ENCODE data around the gene MRPL58. TPM values are rescaled to one million over a fixed set of nuclear protein-coding genes. Genes with fewer than 3 reads are reported as not detected.

MRPL58 gene
- total and polyA plus RNA-seq, 2 of the 8 experiments (the other 6 are each of a cell fraction or from before 2014, with no cell fraction given): 43.6 to 49.1 TPM

- no peaks in the 10 kb centered on the region for H3K36me3 ChIP-seq (ENCODE audit: control insufficient read depth in 2 of 4, insufficient read depth in 4 of 4, low read length in 3 of 4)
Observed at GRCh38 chr17:74978240-74978639, 34.2 kb upstream of the MRPL58 start.

More at GRCh38 chr17:74978240-74978639, 34.2 kb upstream of the MRPL58 start:
- no peak overlapping the region for H3K9ac ChIP-seq (replicated peaks in 1 of 4; ENCODE audit: extremely low read depth in 1 of 4, low read depth in 3 of 4, low read length in 3 of 4)
- no peaks in the 10 kb centered on the region for H3K9me3 ChIP-seq (ENCODE audit: insufficient read depth in 2 of 2, low read depth in 1 of 2, low read length in 1 of 2)
- no peaks in the 10 kb centered on the region; the same call in 1 of the 2 replicates for H3K79me1 ChIP-seq (ENCODE audit: low read depth, low read length)
- no peak overlapping the region for H3K4me3 ChIP-seq (ENCODE audit: extremely low read depth in 1 of 4, insufficient read depth in 2 of 4, low read depth in 3 of 4, low read length in 4 of 4)
- TF ChIP-seq SP1 (IDR thresholded peaks at IDR 0.05; ENCODE audit: low read depth, low read length) (no peak), RAD21 (IDR thresholded peaks at IDR 0.05 in 1 of 2, conservative IDR thresholded peaks at IDR 0.05 in 1 of 2; ENCODE audit: low read depth in 2 of 2, low read length in 2 of 2) (no peak), TAF1 (IDR thresholded peaks at IDR 0.05; ENCODE audit: low read depth, low read length) (no peak), RFX5 (IDR thresholded peaks at IDR 0.05; ENCODE audit: borderline replicate concordance, low read depth, low read length) (no peak), EP300 (IDR thresholded peaks at IDR 0.05; ENCODE audit: borderline replicate concordance in 1 of 2, low read depth in 2 of 2, low read length in 2 of 2) (no peak), USF2 (IDR thresholded peaks at IDR 0.05; ENCODE audit: low read length) (no peak), KDM5A (IDR thresholded peaks at IDR 0.05; ENCODE audit: low read length) (no peak), CREB1 (IDR thresholded peaks at IDR 0.05) (no peak), RXRA (IDR thresholded peaks at IDR 0.05; ENCODE audit: insufficient read depth, low read depth, low read length) (no peak), SP2 (IDR thresholded peaks at IDR 0.05; ENCODE audit: low read length) (no peak)
- H3K18ac ChIP-seq (ENCODE audit: extremely low read depth, low read length): no peak overlapping the region
- no peaks in the 10 kb centered on the region for H4K20me1 ChIP-seq (replicated peaks in 1 of 2; ENCODE audit: control insufficient read depth in 1 of 2, insufficient read depth in 2 of 2, low read length in 2 of 2)
- H3K27me3 ChIP-seq (replicated peaks in 1 of 4; ENCODE audit: control insufficient read depth in 3 of 4, extremely low read depth in 1 of 4, insufficient read depth in 3 of 4, low read length in 3 of 4): peaks cover 6 to 22% (median 19%) of the 10 kb centered on the region in 4 experiments
- H2AK5ac ChIP-seq (ENCODE audit: low read depth, low read length): no peak overlapping the region
- no peak overlapping the region for H2BK5ac ChIP-seq (ENCODE audit: low read depth, low read length)
- POLR2A ChIA-PET (ENCODE audit: partially characterized antibody): interaction anchor here (1.5 kb wide), 1 partner anchor 9 kb away, joined by 3 read pairs; the partner anchor contains the start of gene CDR2L
- H2AFZ ChIP-seq (ENCODE audit: low read length): no peak overlapping the region
- no peak overlapping the region for H3K27ac ChIP-seq (ENCODE audit: low read depth, low read length)
- H2BK12ac ChIP-seq (ENCODE audit: low read depth, low read length): no peak overlapping the region
- H2BK15ac ChIP-seq (ENCODE audit: low read length): no peak overlapping the region
- FAIRE-seq: no peak
- H2BK120ac ChIP-seq (replicated peaks; ENCODE audit: low read depth, low read length): no peak overlapping the region
- H4K91ac ChIP-seq (replicated peaks; ENCODE audit: insufficient read length, low read length): no peak overlapping the region
- H3K4ac ChIP-seq (replicated peaks; ENCODE audit: insufficient read length, low read depth, low read length): no peak overlapping the region
- DNase-seq (ENCODE audit: low read depth in 1 of 2, low spot score in 2 of 2): no peak
- H3K23ac ChIP-seq (ENCODE audit: insufficient read length): no peak overlapping the region
- 90% methylated on average over 3 of the region's 3 CpGs; no CpG with 5 or more reads in 1 of the 2 experiments for whole genome bisulfite sequencing, 2 experiments (ENCODE audit: extremely low coverage in 1 of 2, insufficient coverage in 1 of 2, insufficient read length in 1 of 2, insufficient replicate concordance in 2 of 2, low coverage in 1 of 2, low lambda C conversion rate in 2 of 2, missing lambda C conversion rate in 1 of 2)
- H4K8ac ChIP-seq (ENCODE audit: extremely low read depth, insufficient read depth, low read length): no peak overlapping the region
- H2BK20ac ChIP-seq (ENCODE audit: low read length): no peak overlapping the region
- H3K23me2 ChIP-seq (ENCODE audit: low read depth, low read length): peaks cover 8% of the 10 kb centered on the region; the same call in 1 of the 2 replicates
- CTCF ChIA-PET (ENCODE audit: partially characterized antibody): interaction anchor here (0.9 to 5.8 kb wide), 5 partner anchors 10 to 282 kb away, joined by 3 to 30 read pairs (median 3); partner anchors contain the start of gene CDR2L
- no peak overlapping the region for H3K4me2 ChIP-seq (ENCODE audit: insufficient read depth in 1 of 2, low read depth in 2 of 2, low read length in 2 of 2)
- no peak overlapping the region for H3K14ac ChIP-seq (ENCODE audit: insufficient read length)
- H3K4me1 ChIP-seq (replicated peaks in 1 of 4; ENCODE audit: control insufficient read depth in 3 of 4, insufficient read depth in 4 of 4, low read length in 3 of 4): peaks cover 4 to 7% (median 5%) of the 10 kb centered on the region in 4 experiments
- no peaks in the 10 kb centered on the region for H3K79me2 ChIP-seq (ENCODE audit: control insufficient read depth in 1 of 2, insufficient read depth in 2 of 2, low read length in 2 of 2)
- H3K56ac ChIP-seq (replicated peaks; ENCODE audit: insufficient read length, low read depth, low read length): no peak overlapping the region
- no peak overlapping the region for H4K5ac ChIP-seq (ENCODE audit: insufficient read length, low read depth, low read length)
